NOMO-1 treated with DMSO at 0.1 percent for 48 hours (cell line): Measurements from ENCODE around the gene CSMD2.

Experiments used
- DNase-seq: peaks from one replicate; lab custom pipeline; 2025; ENCODE audit not compliant: unreplicated experiment; lab: John Stamatoyannopoulos, UW

CSMD2 gene

DNA sequence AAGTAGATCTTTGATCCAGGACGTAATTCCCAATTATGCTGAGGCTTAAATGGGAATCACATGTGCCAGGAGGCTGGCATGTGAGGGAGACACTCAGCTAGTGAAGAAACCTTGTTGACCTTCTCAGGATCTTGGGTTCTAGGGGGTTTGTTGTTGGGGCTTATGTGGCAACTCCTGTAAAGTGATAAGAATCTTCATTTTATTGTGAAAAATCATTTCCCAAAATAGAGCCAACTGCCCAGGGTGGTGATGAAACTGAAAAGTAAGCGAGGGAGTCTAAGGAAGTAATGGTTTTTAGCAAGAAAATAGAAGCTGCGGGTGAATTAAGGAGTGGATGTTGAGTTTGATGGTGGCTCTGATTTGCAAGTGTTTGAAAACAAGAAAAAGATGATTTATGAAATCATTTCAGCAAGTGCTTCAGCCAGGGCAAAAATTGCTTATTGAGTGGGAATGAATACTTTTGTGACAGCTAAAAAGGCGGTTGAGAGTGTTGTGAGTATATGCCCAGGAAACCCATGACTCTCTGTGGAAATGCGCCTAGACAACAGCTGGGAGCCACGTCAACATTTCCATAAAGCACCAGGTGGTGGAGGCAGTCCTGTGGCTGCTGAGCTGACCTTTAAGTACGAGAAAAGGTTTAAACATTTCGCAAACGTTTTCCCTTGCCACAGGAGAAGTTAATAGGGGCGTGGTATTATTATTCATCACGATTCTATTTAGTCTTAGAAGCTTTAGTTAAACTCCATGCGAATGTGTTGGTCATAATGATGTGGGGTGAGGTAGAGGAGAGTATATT, 198.5 kb downstream of the CSMD2 start:
- peak; percentile 83 for DNase-seq

DNA sequence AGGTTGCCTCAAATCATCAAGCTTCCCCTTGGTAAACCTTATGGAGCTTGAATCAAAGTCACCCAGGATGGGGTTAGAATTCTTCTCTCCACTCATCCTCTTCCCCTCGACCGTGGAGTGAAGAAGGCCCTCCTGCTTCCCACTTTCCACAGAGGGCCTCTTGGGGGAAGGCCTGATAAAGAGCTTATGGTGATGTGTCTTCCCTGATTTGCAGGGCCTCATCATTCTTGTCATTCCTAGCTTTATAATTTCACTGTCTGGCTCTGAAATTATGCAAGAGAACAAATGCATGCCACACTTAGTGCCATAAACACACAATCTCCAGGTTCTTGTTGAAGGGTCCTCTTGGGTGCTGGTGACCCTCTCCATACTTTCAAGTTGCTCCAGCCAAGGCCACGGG, 199.9 kb downstream of the CSMD2 start:
- DNase-seq: no peak

DNA sequence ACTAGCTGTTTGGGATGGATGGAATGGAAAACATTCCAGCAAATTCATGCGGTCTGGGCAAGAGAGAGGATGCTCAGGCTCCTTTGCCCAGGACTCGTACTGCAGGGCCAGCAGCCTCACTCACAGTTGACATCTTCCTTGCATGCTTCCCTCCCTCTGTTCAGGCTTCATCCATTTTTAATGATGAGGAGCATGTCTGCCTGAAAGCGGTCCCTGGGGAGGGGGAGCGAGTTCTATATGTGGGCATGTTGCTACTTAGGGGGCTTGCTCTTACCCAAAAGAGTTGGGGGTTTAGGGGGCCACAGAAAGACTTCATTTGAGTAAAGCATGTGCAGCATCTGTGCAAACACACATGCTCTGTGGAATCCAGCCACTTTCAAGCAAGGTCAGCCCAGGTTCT, 203.0 kb downstream of the CSMD2 start:
- no peak for DNase-seq

DNA sequence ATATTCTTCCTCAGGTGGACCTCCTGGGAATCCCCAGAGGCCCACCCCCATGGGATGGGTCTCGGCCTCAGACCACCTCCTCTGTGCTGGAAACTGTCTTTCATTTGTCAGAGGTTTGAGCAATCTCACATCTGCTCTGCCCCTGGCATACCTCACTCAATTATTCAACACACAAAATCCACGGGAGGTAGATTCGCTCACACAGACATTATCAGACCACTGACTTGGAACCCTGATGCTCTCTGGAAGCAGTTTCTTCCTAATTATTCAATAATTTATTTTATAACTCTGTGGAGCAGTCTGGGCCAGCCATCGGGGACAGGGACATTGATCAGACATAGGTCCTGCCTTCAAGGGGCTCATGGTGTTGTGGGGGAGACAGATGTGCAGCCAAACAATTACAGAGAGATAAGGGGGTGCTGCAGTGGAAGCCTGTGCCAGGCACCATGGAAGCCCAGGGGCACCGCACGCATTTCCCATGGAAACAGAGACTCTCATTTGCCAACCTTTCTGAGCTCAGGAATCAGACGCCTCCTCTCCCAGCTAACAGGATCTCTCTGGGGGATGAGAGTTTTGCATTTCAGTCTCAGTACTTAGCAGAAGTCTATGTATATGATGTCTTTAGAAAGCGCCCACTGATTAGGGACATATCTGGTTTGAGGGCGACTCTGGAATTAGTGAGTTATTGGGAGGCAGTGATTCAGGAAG, 204.7 kb downstream of the CSMD2 start:
- DNase-seq: no peak

DNA sequence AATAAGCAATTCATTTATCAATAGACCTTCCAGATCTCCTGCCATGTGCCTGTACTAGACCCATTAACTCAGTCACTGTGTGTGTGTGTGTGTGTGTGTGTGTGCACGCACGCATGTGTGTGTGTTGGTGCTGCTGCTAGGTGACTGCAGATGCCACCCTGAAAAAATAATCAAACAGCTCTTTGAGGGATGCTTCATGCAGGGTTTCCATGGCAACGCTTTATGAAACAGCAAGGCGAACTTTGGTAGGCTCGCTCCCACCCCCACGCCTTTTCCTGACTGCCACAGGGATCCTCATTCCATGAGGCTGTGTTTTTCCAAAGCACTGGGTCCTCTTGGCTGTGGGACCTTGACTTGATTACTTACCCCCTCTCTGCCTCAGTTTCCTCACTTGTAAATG, 207.2 kb downstream of the CSMD2 start:
- DNase-seq: no peak

DNA sequence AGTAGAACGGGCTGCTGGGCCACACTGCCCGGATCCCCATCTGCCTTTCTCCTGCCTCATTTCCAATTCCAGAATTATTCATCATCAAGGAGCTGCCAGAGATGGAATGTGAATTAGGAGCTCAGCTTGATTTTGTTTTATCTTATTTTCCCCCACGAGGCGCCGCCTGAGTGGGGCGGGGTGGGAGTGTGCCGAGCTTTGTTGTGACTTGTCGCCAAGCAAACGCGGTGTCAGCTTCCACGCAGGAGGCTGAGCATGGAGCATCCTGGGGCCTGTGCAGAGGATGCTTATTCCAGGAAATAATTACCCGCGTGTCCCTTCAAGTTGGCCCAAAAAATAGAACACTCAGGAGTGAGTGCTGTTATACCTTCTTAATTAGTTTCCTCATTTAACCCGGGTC, 209.9 kb downstream of the CSMD2 start:
- no peak for DNase-seq

DNA sequence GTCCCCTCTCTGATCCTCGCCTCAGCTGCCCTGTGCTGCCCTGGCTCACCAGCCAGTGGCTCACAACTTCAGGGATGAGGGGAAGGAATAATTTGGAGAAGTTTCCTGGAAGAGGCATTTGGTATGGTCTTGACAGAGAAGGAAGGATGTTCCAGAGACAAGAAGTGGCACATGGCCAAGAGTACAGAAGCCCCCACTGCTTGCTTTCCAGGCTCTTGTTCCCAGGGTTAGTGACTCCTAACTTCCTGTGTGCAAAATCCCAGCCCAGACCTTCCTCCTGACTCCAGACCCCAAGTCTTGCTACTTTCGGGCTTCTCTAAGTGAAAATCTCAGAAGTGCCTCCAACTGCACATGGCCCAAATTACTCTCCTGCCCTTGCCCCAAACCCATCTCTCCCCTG, 215.5 kb downstream of the CSMD2 start:
- DNase-seq: no peak

DNA sequence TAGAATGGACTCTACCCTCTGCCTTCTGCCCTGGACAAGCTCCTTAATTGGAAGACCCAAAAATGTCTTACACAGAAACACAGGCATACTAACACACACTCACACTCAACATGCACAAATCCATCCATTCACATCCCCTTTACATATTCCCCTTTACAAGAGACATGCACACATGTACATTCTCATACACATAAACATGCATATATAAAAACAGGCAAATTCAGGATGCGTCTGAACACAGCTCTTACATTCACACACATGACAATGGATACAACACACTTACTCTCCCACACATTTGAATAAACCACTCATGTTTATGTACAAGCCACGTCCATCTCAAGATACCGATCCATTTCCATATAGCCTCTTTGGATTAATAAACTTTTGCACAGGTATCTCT, 216.7 kb downstream of the CSMD2 start:
- DNase-seq: no peak

DNA sequence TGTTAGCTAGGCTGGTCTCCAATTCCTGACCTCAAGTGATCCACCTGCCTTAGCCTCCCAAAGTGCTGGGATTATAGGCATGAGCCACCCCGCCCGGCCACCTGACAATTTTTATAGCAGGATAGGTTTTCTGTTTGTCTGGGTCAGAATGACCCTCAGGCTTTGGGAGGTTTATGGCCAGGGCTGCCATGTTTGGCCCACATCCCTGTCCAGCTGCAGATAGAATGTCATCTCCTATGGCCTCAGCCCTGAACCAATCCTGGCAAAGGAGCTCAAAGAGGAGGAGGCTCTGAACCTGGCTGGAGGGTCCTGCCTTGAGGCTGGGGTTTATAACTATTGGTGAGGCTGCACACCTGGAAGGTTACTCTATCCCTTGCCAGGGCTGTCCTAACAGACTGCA, 218.2 kb downstream of the CSMD2 start:
- no peak for DNase-seq

DNA sequence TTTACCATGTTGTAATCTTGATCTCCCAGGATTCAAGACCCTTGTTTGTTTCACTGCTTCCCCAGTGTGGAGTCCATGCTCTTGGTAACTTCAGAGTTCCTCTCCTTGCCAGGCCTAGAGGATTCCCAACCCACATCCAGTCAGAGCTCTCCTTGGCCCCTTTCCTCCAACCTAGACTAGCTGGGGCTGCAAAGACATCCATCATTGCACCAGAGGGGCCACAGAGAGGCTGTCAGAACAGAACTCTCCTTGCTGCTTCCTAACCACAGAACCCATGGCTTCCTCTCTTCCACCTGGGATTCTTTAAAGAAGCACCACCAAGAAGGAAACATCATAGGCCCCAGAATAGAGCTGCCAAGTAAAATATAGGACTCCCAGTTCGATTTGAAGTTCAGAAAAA, 220.2 kb downstream of the CSMD2 start:
- no peak for DNase-seq

DNA sequence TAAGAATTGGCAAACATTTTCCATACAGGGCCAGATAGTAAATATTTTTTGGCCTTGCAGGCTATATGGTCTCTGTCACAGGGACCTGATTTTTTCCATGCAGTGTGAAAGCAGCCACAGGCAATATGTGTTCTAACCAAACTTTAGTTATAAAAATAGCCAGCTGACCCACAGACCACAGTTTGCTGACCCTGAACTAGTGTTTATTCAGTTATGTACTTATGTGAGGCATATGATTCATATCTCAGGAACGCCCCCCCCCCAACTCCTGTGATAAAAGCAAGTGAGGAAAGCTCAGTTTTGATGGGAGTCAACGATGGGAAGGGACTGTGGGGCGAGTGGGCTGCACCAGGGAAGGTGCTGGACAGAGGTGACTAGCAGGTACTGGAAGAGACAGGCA, 221.1 kb downstream of the CSMD2 start:
- DNase-seq: no peak

DNA sequence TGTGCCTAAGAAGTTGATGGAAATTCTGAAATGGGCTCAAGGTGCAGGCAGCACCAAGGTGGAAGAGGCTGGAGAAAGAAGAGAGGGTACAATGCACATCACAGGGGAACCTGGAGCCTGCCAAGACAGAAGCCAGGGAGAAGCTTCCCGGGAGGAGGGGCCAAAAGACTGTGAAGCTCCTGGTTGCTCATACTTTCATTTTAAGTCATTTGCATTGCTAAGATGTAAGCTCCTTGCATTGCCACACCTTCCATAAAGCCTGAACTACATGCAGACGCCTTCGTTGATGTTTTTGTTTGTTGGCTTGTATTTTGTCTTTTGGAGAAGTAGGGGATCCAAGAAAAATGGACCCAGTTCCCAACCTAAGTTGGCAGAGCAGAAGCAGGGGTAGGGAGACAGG, 232.2 kb downstream of the CSMD2 start:
- DNase-seq: no peak

DNA sequence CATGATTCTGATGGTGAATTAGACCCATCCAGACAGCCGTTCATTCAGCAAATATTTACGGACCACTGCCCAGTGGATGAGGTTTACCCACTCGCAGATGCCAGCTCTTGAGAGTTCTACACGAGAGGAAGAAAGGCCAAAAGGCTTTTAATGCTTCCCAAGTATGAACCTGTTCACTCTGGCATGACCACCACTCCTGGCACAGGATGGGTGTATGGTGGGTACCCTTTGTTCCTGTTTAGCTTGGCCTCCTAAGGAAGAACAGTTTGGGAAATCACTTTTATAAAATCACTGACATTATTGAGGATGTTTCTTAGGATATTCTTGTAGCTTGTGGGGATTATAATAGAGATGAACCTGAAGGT, 233.9 kb downstream of the CSMD2 start:
- DNase-seq: no peak

DNA sequence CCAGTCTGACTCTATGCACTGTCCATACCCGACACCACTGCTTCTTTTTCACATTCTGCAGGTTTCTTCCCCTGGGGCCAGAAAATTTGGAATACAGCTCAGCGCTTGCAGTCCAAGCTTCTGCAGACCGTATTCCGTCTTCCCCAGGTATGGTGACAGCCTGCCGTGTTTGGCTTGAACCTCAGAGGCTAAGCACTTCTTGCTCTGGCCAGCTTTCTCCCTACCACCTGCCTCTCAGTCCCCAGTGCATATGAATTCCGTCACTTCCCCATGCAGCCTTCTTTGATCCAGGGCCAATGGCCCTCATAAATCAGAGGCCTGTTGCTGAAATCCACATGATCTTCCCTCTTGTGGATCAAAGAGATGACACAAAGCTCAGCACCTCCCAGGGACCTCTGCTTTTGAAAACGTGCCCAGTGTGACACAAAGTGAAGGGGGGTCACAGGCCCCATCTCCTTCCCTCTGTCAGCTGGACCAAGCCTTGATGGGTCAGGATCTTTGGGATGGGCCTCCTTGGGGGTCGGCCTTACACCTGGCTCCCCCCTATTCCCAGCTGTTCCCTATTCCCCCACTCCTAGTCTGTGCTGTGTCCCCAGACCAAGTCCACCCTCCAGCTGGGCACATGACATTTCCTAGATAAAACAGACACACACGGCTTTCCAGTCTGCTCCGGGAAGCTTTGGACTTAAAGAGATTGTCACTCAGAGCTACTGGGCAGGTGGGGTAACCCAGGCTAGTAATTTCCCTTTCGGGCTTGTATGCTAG, 234.5 kb downstream of the CSMD2 start:
- no peak for DNase-seq

DNA sequence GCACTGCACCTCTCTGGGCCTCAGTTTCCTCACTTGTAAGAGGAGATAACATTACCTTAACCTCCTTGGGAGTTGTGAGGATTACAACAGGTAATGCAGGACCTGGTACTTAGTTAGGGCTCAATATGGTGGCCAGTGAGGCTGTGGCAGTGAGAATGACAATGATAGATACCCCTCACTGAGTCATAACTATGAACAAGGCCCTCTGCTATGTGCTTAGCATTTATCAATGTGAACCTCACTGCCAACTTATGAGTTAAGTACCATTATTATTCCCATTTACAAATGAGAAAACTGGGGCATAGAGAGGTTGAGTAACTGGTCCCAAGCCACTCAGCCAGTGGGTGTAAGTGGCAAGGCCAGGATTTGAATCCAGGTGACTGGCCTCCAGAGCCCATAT, 236.8 kb downstream of the CSMD2 start:
- no peak for DNase-seq

DNA sequence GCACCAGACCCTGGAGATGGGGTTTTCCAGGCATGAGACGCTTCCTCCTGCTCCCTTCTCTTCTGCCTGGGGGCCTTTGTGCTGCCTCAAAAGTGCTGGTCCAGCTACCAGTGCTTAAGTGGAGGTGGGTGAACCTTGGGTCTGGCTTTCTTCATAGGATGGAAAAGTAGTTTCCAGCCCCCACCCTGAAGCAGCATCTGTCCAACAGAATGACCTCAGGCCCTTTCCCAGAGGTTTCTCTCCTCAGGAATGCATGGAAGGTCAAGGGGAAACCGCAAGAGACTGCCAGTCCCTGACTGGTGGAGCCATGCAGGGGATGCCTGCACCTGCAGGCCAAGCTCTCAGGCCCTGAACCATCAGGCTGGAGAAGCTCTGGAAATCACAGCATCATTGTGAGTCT, 237.3 kb downstream of the CSMD2 start:
- no peak for DNase-seq

DNA sequence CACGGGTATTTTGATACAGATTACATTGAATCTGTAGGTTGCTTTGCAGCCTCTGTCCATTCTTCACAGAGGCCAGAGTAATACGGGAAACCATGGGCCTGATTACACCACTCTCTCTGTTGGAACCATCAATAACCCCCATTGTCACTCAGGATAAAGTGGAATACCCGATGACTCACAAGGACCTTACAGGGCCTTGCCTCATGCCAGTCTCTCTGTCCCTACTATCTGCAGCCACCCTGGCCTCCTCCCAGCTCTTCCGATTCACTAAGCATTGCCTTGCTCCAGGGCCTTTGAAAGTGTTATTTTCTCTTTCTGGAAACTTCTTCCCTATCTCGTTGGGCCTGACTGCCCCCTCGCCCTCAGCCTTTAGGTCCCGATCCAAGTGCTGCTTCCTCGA, 239.4 kb downstream of the CSMD2 start:
- no peak for DNase-seq

DNA sequence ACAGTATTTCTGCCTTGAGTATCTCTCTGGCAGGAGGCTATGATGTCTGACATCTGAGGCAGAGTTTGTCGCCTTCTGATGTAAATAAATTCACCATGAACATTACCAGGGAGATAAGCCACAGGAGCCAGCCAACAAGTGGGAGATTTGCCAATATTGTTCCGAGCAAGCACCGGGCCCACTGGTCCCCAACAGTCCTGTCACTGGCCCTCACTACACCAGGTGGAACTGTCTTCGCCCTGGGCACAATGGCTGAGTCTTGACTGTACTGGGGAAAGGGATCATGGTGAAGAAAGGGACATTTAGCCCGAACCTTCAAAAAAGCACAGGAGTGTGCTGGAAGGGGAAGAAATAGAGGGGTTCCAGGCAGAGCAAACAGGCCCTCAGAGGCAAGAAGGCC, 243.7 kb downstream of the CSMD2 start:
- DNase-seq: no peak

DNA sequence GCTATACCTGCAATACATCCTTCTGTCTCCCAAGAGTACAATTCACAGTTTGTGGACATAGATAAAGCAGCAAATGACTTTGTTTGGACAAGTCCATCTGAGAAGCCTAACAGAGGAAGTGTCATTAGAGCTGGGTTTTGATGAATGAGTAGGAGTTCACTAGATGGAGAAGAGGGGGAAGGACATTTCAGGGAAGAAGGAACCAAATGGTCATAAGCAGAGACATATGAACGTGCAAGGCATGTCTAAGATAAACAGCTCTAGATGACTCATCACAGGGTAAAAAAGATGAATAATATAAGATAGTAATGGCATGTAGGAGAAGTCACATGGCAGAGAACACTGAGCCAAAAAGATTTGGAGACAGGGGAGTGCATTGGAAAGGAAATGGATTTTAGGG, 246.7 kb downstream of the CSMD2 start:
- DNase-seq: no peak

DNA sequence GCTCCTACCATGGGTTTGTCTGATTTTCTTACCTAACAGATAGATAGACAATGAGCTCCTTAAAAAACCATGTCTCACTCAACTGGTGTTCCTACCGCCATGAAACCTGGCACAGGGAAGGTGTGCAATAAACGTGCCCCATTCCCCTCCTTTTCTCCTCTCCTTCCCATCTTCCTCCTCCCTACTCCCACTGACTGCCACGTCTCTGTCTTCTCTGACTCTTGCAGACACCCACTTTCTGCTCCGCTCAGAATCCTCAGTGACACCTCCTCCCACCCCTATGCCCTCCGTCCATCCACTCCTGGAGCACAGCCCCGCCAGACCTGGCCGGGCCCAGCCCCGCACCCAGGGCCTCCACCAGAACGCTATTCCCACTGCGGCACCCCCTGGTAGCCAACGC, 248.2 kb downstream of the CSMD2 start:
- DNase-seq: no peak

DNA sequence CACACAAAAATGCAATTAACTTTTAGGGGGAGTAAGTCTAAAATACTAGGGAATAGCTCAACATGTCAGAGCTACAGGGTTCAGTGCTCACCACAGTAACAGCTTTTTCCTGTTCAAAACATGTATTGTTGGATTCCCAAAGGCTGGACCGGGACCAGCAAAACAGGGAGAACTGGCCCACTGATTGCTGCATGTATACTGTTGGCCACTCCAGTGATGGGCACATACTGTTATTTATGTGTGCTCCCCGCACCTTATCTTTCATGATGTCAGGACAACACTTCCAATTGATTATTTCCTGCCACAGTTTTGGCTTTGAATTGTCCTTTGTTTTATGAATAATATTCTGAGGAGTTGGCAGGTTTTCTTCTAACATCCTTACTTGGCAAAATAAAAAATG, 250.5 kb downstream of the CSMD2 start:
- no peak for DNase-seq

DNA sequence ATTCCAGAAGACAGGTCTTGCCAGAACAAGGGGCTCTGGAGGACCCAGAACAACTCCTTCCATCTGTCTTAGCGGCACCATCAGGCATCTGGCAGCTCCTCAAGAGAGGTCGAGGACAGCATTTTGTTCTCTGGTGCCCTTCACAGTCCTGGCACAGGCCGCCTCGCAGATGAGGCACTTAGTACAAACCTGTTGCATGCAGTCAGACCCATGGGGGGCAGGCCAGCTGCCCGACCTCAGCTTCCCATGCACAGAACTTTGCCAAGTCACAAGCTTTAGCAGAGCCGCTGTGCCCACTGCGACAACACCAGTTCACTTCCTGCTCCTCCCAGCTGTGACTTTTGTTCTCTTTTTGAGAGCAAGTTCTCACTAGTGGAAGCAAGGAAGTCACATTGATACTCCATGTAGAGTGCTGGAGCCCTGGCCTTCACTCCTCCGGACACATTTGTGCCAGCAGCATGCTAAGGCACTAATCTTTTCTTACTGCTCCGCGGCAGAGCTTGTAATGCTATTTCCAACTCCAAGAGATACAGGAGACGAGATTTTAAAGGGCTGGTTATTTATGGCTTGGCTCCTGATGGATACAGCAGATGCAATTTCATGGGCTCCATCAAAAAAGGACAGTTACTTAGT, 256.6 kb downstream of the CSMD2 start:
- DNase-seq: peak; percentile 2
